Activated CD4-positive, alpha-beta T cell treated with anti-CD3 and anti-CD28 coated beads, Interleukin-2, amount 10 ng/mL, durations not matched to agents 7 days and 5 days (primary cell): Measurements from ENCODE around the gene PTPN3. TPM values are rescaled to one million over a fixed set of nuclear protein-coding genes. Genes with fewer than 3 reads are reported as not detected.
A peak's percentile ranks its signal among the peaks of the same experiment; 100 is the strongest.

Source experiments
- CTCF ChIA-PET: fragments of 350-600 bp; sonication (Branson Sonifier 250); formaldehyde crosslinking; loops from one replicate; lab custom pipeline; 2021; ENCODE audit warnings: antibody characterized with exemption; lab: Charles Lee
- POLR2A ChIA-PET: fragments of 350-600 bp; sonication (Branson Sonifier 250); formaldehyde crosslinking; loops from one replicate; lab custom pipeline; 2021; ENCODE audit warnings: antibody characterized with exemption; lab: Charles Lee
- DNase-seq: peaks from one replicate; pipeline ENCODE4 v3.0.0-alpha.2; 2020
- H3K27ac Mint-ChIP-seq: one replicate; pipeline ENCODE4 v1.8.0; 2021; ENCODE audit warnings: mild to moderate bottlenecking, moderate library complexity, mixed read lengths
- H3K27me3 Mint-ChIP-seq: one replicate; pipeline ENCODE4 v1.8.0; 2021; ENCODE audit warnings: mixed read lengths
- H3K36me3 Mint-ChIP-seq: one replicate; pipeline ENCODE4 v1.8.0; 2021; ENCODE audit warnings: low read depth, mixed read lengths
- H3K4me1 Mint-ChIP-seq: one replicate; pipeline ENCODE4 v1.8.0; 2021; ENCODE audit warnings: mixed read lengths
- H3K4me3 Mint-ChIP-seq: one replicate; pipeline ENCODE4 v1.8.0; 2021; ENCODE audit warnings: mild to moderate bottlenecking, moderate library complexity, mixed read lengths
- H3K9me3 Mint-ChIP-seq: one replicate; pipeline ENCODE4 v1.8.0; 2021; ENCODE audit warnings: mixed read lengths
- total RNA-seq, 2 experiments: library from RNA; stranded (reverse); gene quantifications; one replicate each; pipeline ENCODE4 v1.2.3, GENCODE V29; 2021

PTPN3 gene
- total RNA-seq, 2 experiments from 2014 or later: not detected

DNA sequence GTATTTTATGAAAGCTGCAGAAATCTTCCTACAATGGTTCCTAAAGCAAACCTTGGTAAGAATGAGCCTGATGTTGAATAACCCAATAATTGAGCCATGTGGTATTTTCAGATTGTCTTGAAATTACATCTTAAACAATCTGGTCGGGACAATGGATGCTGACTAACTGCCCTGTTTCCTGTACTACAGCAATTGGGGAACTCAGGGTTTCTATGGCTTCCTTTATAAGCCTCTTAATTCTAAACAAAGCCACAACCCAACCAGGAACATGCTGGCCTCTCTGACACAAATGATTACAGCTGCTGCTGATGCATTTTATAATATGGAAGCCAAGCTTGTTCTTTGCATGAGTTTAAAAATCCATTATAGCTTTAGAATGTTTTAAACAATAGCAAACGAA is 30.2 kb downstream of the PTPN3 start:
- peak; percentile 28 for DNase-seq
- peaks cover 30% of the 10 kb centered on the region for H3K4me1 Mint-ChIP-seq
- H3K9me3 Mint-ChIP-seq: no peaks in the 10 kb centered on the region
- POLR2A ChIA-PET: interaction anchor here (1.5 kb wide), 1 partner anchor 28 kb away, joined by 4 read pairs; no protein-coding TSS in a partner anchor
- no peak overlapping the region for H3K4me3 Mint-ChIP-seq
- H3K27ac Mint-ChIP-seq: no peak overlapping the region
- H3K27me3 Mint-ChIP-seq: peaks cover 7% of the 10 kb centered on the region
- no peaks in the 10 kb centered on the region for H3K36me3 Mint-ChIP-seq
- CTCF ChIA-PET: interaction anchor here (0.5 to 5.7 kb wide), 4 partner anchors 15 to 221 kb away, joined by 3 to 52 read pairs (median 6); no protein-coding TSS in a partner anchor

DNA sequence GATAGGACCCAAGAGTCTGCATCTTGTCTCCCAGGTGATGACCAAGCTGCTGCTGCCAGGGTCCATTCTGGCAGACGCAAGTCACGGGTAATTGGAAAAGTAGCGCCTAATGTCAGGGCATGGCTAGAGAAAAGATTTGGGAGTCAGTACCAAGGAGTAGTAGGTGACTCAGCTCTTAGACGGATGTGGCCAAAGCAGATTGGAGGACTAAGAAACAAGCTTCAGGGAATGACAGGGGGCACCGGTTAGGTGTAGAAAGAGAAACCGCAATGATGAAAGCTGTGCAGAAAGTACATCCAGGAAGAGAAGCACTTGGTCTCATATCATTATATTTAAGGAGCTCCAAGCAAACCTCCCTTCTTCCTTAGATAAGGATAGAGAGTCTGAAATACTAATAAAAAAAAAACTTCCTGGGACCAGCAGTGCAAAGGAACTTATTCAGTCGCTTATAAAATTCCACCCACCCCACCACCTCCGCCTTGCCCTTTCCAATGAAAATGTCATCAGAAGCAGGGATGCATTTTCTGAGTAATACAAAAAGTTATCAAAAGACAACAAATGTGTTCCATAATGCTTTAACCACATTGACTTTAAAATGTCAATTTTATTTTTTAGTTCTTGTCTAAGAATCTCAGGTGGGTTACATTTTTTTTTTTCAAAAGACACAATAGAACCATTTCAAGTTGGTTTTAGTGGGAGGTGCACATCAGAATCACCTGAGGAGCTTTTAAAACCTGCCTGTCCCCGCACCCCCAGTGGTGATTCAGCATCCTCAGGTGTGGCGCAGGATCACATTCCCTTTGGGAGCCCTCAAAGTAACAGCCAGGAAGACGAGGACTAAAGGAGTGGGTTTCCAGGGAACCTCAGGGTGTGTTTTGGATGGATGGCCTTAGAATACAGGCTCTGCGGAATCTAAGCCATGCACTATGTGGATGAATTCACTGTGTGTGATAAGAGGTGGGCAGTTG is 31.2 kb downstream of the PTPN3 start:
- no peaks in the 10 kb centered on the region for H3K36me3 Mint-ChIP-seq
- H3K27ac Mint-ChIP-seq: peak overlapping the region; percentile 21
- ChIA-PET CTCF (interaction anchor here (2.3 to 5.7 kb wide), 2 partner anchors 16 to 26 kb away, joined by 9 to 52 read pairs; no protein-coding TSS in a partner anchor), POLR2A (interaction anchor here (0.6 to 1.5 kb wide), 2 partner anchors 13 to 26 kb away, joined by 3 to 4 read pairs; no protein-coding TSS in a partner anchor)
- H3K4me3 Mint-ChIP-seq: no peak overlapping the region
- DNase-seq: no peak
- no peaks in the 10 kb centered on the region for H3K9me3 Mint-ChIP-seq
- peaks cover 3% of the 10 kb centered on the region for H3K27me3 Mint-ChIP-seq
- H3K4me1 Mint-ChIP-seq: peaks cover 30% of the 10 kb centered on the region

DNA sequence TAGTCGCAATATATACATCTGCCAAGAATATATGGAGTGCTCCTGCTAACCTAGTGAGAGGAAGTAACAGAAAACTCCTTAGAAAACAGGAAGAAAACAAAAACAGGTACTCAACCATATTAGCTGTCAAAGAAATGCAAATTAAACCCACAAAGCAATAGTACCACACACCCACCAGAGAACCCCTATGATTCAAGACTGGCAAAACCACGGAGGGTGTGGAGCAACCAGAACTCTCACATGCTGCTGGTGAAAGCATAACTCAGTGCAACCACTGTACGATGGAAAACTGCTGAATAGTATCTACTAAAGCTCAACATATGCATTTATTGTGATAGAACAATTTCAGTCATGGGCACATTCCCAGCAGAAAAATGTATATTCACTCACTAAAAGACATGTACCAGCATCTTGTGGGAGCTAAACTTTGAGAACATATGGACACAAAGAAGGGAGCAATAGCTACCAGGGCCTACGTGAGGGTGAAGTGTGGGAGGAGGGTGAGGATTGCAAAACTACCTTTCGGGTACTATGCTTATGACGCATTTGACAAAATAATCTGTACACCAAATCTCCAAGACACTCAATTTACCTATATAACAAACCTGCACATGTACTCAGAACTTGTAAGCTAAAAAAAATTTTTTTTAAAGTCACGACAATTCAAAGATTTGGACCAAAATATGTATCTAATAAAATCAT is 34.0 kb downstream of the PTPN3 start:
- peaks cover 6% of the 10 kb centered on the region for H3K27me3 Mint-ChIP-seq
- peaks cover 30% of the 10 kb centered on the region for H3K4me1 Mint-ChIP-seq
- no peaks in the 10 kb centered on the region for H3K36me3 Mint-ChIP-seq
- ChIA-PET CTCF (interaction anchor here (1.3 to 1.7 kb wide), 2 partner anchors 16 to 24 kb away, joined by 3 to 10 read pairs; no protein-coding TSS in a partner anchor), POLR2A (no interaction called here)
- H3K9me3 Mint-ChIP-seq: no peaks in the 10 kb centered on the region
- peak; percentile 24 for DNase-seq
- no peak overlapping the region for H3K4me3 Mint-ChIP-seq
- H3K27ac Mint-ChIP-seq: no peak overlapping the region

DNA sequence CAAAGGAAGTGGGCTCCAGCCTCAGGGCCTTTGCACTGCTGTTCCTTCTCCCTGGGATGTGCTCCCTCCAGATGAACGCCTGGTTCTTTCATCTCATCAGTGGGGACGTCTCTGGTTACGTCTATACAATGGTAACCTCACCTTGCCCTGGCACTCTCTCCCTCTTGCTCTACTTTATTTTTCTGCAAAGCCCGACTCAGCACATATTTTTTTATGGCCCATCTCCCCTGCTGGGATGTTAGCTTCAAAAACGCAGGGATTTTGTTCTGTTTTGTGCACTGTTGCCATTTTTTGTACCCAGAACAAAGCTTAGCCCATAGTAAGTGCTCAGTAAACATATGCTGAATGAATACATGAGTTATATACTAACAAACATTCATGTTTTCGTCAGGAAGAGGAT is 37.5 kb downstream of the PTPN3 start:
- H3K4me3 Mint-ChIP-seq: no peak overlapping the region
- CTCF ChIA-PET: interaction anchor here (1.4 to 4.5 kb wide), 3 partner anchors 9 to 20 kb away, joined by 5 to 21 read pairs (median 6); no protein-coding TSS in a partner anchor
- POLR2A ChIA-PET: no interaction called here
- no peaks in the 10 kb centered on the region for H3K36me3 Mint-ChIP-seq
- H3K27me3 Mint-ChIP-seq: peaks cover 16% of the 10 kb centered on the region
- no peaks in the 10 kb centered on the region for H3K9me3 Mint-ChIP-seq
- H3K27ac Mint-ChIP-seq: no peak overlapping the region
- DNase-seq: no peak
- peaks cover 15% of the 10 kb centered on the region for H3K4me1 Mint-ChIP-seq

DNA sequence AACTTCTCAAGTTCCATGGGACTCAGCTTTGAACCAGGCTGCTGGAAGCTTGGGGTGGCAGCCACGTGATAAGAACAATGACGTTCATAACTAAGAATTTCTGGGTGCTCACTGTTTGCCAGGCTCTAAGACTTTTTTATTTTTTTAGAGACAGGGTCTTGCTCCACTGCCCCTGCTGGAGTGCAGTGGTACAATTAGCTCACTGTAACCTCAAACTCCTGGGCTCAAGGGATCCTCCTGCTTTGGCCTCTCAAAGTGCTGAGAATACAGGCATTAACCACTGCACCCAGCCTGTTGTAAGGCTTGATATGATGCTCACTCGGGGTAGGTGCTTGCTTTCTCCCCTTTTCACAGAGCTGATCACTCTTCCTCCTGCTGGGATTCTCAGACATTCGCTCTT is 38.7 kb downstream of the PTPN3 start:
- CTCF ChIA-PET: interaction anchor here (0.7 to 4.5 kb wide), 2 partner anchors 10 to 12 kb away, joined by 3 to 21 read pairs; no protein-coding TSS in a partner anchor
- peaks cover 13% of the 10 kb centered on the region for H3K4me1 Mint-ChIP-seq
- POLR2A ChIA-PET: no interaction called here
- H3K36me3 Mint-ChIP-seq: no peaks in the 10 kb centered on the region
- no peak for DNase-seq
- H3K27ac Mint-ChIP-seq: no peak overlapping the region
- no peak overlapping the region for H3K4me3 Mint-ChIP-seq
- peaks cover 22% of the 10 kb centered on the region for H3K27me3 Mint-ChIP-seq
- H3K9me3 Mint-ChIP-seq: no peaks in the 10 kb centered on the region

DNA sequence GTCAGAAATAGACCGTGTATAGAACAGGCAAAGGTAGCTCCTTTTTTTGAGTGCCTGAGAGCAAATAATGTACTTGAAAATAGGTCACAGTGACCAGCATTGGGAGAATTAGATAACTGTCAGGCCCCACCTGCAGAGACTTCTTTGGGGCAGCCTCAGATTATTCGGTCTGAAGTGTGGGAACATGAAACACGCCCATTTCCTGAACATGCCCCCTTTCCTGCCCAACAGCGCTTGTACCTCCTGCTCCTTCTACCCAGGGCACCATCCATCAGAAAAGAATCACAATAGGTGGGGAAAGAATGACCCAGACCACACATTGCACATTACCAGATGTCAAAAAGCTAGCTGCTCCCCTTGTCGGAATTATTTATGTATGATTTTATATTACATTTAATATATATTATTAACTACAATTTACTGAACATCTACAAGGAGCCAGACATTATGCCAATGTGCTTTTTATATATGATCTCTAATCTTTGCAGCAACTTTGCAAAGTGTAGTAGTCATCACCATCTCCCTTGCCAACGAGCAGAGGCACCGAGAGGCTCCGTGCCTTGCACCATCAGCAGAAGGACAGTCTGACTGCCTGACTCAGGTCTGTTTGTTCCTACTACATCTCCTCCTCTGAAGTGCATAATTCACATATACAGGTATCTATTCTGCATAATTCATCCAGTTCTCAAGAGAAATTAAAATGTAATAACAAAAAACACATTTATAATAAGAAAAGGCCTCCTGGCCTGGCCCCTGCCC is 39.5 kb downstream of the PTPN3 start:
- POLR2A ChIA-PET: no interaction called here
- Mint-ChIP-seq H3K27me3 (peaks cover 24% of the 10 kb centered on the region), H3K27ac (no peak overlapping the region), H3K36me3 (no peaks in the 10 kb centered on the region), H3K4me1 (peaks cover 6% of the 10 kb centered on the region), H3K4me3 (no peak overlapping the region), H3K9me3 (no peaks in the 10 kb centered on the region)
- no peak for DNase-seq
- CTCF ChIA-PET: interaction anchor here (2.1 to 4.5 kb wide), 2 partner anchors 11 to 18 kb away, joined by 6 to 21 read pairs; no protein-coding TSS in a partner anchor

DNA sequence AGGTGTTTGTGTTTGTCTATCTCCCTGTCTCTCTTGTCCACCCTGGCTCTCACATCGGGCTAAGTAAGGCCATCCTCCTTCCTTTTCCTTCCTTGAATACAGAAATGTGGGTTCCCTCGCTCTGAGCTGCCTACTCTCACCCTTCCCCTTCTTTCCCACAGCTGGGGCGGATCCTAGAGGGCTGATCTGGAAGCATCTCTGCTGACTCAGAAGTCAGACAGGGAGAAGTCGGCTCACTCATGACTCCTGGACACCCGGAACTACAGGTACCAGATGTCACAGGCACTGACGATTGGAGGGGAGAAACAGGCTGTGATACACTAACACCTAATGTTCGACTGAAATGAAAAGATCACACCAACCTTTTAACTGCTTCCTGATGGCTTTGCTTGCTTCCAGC is 41.3 kb downstream of the PTPN3 start:
- H3K27ac Mint-ChIP-seq: no peak overlapping the region

DNA sequence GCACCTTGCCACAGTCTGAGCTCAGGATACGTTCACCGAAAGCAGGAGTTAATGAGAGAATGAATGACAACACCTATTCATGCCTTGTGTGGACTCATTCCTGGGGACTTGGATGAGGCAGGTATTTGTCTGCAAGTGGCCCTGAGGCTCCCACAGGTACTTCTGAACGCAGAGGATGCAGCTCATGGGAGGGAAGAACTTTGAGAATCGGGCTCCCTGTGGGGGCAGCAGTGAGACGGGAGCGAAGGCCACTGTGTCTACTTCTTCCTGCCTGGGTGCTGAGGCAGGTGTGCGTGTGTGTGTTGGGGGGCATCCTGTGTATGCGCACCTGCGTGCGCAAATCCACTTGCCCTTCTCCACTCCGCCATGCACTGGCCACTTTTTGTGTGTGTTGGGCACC is 42.2 kb downstream of the PTPN3 start:
- ChIA-PET POLR2A (no interaction called here), CTCF (interaction anchor here (0.6 to 1.8 kb wide), 3 partner anchors 15 to 175 kb away, joined by 4 to 5 read pairs (median 5); no protein-coding TSS in a partner anchor)
- H3K27me3 Mint-ChIP-seq: peaks cover 27% of the 10 kb centered on the region
- no peak overlapping the region for H3K27ac Mint-ChIP-seq
- H3K9me3 Mint-ChIP-seq: no peaks in the 10 kb centered on the region
- no peak for DNase-seq
- peaks cover 4% of the 10 kb centered on the region for H3K4me1 Mint-ChIP-seq
- no peaks in the 10 kb centered on the region for H3K36me3 Mint-ChIP-seq
- H3K4me3 Mint-ChIP-seq: no peak overlapping the region

More for the DNA sequence above, 41.3 kb downstream of the PTPN3 start:
- H3K4me3 Mint-ChIP-seq: no peak overlapping the region
- peaks cover 4% of the 10 kb centered on the region for H3K4me1 Mint-ChIP-seq
- POLR2A ChIA-PET: no interaction called here
- DNase-seq: no peak
- no peaks in the 10 kb centered on the region for H3K36me3 Mint-ChIP-seq
- no peaks in the 10 kb centered on the region for H3K9me3 Mint-ChIP-seq
- peaks cover 27% of the 10 kb centered on the region for H3K27me3 Mint-ChIP-seq
- CTCF ChIA-PET: interaction anchor here (1.8 to 2.1 kb wide), 2 partner anchors 16 kb away, joined by 4 to 6 read pairs; no protein-coding TSS in a partner anchor

DNA sequence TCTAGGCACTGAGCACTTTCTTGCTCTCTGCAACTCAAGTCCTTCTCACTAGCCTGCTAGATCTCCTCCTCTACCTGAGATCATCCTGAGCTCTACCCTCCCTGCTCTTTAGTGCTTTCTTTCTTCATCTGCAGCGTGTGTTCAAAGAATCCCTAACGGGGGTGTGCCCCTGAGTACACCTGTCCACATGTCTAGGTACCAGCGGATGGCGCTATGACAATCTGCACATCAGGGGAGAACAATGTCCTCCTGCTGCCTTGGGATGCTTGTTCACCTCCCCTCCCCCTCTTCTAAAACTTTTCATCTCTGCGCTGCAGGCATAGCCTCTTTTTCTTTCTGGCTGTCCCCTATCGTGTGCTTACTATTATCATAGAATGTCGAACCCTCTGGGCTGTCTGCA is 42.7 kb downstream of the PTPN3 start:
- Mint-ChIP-seq H3K27me3 (peaks cover 26% of the 10 kb centered on the region), H3K4me1 (peaks cover 4% of the 10 kb centered on the region), H3K4me3 (no peak overlapping the region), H3K27ac (no peak overlapping the region), H3K36me3 (no peaks in the 10 kb centered on the region), H3K9me3 (no peaks in the 10 kb centered on the region)
- ChIA-PET POLR2A (no interaction called here), CTCF (interaction anchor here (0.6 to 1.8 kb wide), 3 partner anchors 15 to 175 kb away, joined by 4 to 5 read pairs (median 5); no protein-coding TSS in a partner anchor)
- DNase-seq: no peak

DNA sequence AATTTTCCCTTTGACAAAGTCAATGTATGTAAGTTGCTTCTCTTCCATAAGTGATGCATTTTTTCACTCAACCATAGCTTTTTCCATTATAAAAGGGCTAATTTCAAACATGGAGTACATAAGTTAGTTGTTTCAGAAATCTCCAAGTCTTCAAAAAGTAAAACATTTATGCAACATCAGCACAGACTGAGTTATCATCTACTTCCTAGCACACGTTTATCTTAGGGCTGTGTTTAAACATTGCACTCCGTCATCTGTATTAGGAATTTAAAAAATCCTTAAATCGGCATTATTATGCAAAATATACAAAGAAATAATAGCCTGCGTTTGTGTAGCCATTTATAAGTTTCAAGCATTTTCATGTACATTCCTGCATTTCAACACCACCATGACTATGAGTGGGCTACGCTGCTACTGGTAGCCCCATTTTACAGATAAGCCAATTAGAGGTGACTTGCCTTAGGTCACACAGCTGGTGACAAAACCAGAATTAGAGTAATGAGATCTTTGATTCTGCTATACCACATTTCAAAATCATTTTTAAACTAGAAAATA is 43.4 kb downstream of the PTPN3 start:
- no peak for DNase-seq
- peaks cover 30% of the 10 kb centered on the region for H3K27me3 Mint-ChIP-seq
- no peak overlapping the region for H3K27ac Mint-ChIP-seq
- ChIA-PET POLR2A (no interaction called here), CTCF (interaction anchor here (1.3 kb wide), 1 partner anchor 16 kb away, joined by 5 read pairs; no protein-coding TSS in a partner anchor)
- H3K4me3 Mint-ChIP-seq: no peak overlapping the region
- H3K4me1 Mint-ChIP-seq: peaks cover 4% of the 10 kb centered on the region
- no peaks in the 10 kb centered on the region for H3K9me3 Mint-ChIP-seq
- H3K36me3 Mint-ChIP-seq: no peaks in the 10 kb centered on the region

DNA sequence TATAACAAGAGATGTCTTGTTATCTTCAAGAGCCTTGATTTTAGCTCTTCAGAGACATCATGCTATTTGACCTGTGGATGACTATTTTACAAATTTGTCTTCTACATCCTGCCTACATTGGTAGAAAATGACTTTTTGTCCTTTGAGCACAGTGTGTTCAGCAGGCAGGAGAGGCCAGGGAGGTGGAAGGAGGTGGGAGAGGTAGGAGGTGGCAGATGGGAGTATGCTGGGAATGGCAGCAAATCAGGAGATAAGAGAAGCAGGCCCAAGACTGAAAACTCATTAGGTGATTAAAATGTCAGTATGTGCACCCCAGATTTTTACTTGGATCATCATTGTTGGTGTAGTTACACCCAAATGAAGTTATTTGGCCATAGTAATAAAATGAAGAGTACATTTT is 44.1 kb downstream of the PTPN3 start:
- no peak for DNase-seq
- H3K27ac Mint-ChIP-seq: no peak overlapping the region
- POLR2A ChIA-PET: interaction anchor here (0.7 kb wide), 1 partner anchor 12 kb away, joined by 3 read pairs; no protein-coding TSS in a partner anchor
- no peaks in the 10 kb centered on the region for H3K36me3 Mint-ChIP-seq
- H3K4me3 Mint-ChIP-seq: no peak overlapping the region
- CTCF ChIA-PET: interaction anchor here (1.0 to 2.4 kb wide), 3 partner anchors 14 to 18 kb away, joined by 3 to 10 read pairs (median 5); no protein-coding TSS in a partner anchor
- H3K27me3 Mint-ChIP-seq: peaks cover 33% of the 10 kb centered on the region
- peaks cover 4% of the 10 kb centered on the region for H3K4me1 Mint-ChIP-seq
- no peaks in the 10 kb centered on the region for H3K9me3 Mint-ChIP-seq
